AG04450 (cell line): Measurements from ENCODE around the gene OSBPL10. TPM values are rescaled to one million over a fixed set of nuclear protein-coding genes. Genes with fewer than 3 reads are reported as not detected.

Source experiments
- CTCF ChIA-PET: fragments of 300-600, 350-600 bp; formaldehyde crosslinking; extraction: SDS; loops from one replicate; lab custom pipeline; 2022; ENCODE audit warnings: antibody characterized with exemption, inconsistent platforms; lab: Charles Lee
- POLR2A ChIA-PET: fragments of 350-600 bp; formaldehyde crosslinking; extraction: SDS; loops from one replicate; lab custom pipeline; 2021; ENCODE audit warnings: antibody characterized with exemption, inconsistent platforms; lab: Yijun Ruan, JAX
- DNase-seq: peaks from one replicate; pipeline ENCODE4 v3.0.0-alpha.2; 2011; ENCODE audit warnings: low read depth, low spot score
- H3K27ac ChIP-seq: one replicate; pipeline ENCODE4 v1.5.1; 2012; ENCODE audit warnings: low read depth, low read length, control low read depth
- H3K27me3 ChIP-seq: one replicate; pipeline ENCODE4 v1.6.0; 2012; ENCODE audit warnings: low read length; ENCODE audit not compliant: control insufficient read depth, insufficient read depth
- H3K4me3 ChIP-seq: 2 replicates; pipeline ENCODE4 v1.5.1; 2011; ENCODE audit warnings: mild to moderate bottlenecking, low read depth, low read length, control low read depth
- H3K9me3 ChIP-seq: 2 replicates; pipeline ENCODE4 v1.5.1; 2012; ENCODE audit warnings: low read length; ENCODE audit not compliant: control insufficient read depth, insufficient read depth
- CTCF ChIP-seq: IDR thresholded peaks from 2 replicates; pipeline ENCODE4 v1.5.1; 2011; ENCODE audit warnings: low read depth, low read length, control low read depth, inconsistent platforms
- polyA plus RNA-seq: library from polyadenylated mRNA; depleted of rRNA; stranded (reverse); fragments of >200 nt; gene quantifications from 2 replicates; pipeline ENCODE4 v1.2.3, GENCODE V29; 2011

OSBPL10 gene
- polyA plus RNA-seq, 1 experiment, result 13.2 TPM

- no peak overlapping the region for H3K4me3 ChIP-seq
- ChIA-PET POLR2A (no interaction called here), CTCF (interaction anchor here (0.8 kb wide), 1 partner anchor 272 kb away, joined by 3 read pairs; the partner anchor contains the start of gene ZNF860)
- H3K27ac ChIP-seq, result no peak overlapping the region
- H3K9me3 ChIP-seq, result peaks cover 3% of the 10 kb centered on the region; the same call in 1 of the 2 replicates
- TF ChIP-seq CTCF, result no peak
- H3K27me3 ChIP-seq, result no peaks in the 10 kb centered on the region
- no peak for DNase-seq
Observed at GRCh38 chr3:31709005-31709404, 272.1 kb downstream of the OSBPL10 start.

- H3K9me3 ChIP-seq, result peaks cover under 1% of the 10 kb centered on the region; the same call in 1 of the 2 replicates
- H3K4me3 ChIP-seq, result no peak overlapping the region
- ChIA-PET POLR2A (no interaction called here), CTCF (interaction anchor here (0.9 kb wide), 1 partner anchor 62 kb away, joined by 3 read pairs; no protein-coding TSS in a partner anchor)
- H3K27ac ChIP-seq, result no peak overlapping the region
- DNase-seq, result no peak
- TF ChIP-seq CTCF, result no peak
- no peaks in the 10 kb centered on the region for H3K27me3 ChIP-seq
Observed at GRCh38 chr3:31707286-31707685, 273.8 kb downstream of the OSBPL10 start.

GRCh38 chr3:31705736-31706135 lies 275.3 kb downstream of the OSBPL10 start:
- Histone ChIP-seq H3K27ac (no peak overlapping the region), H3K9me3 (no peaks in the 10 kb centered on the region), H3K4me3 (no peak overlapping the region), H3K27me3 (no peaks in the 10 kb centered on the region)
- ChIA-PET CTCF (interaction anchor here (0.7 to 1.0 kb wide), 2 partner anchors 11 to 15 kb away, joined by 3 read pairs; no protein-coding TSS in a partner anchor), POLR2A (no interaction called here)
- no peak for DNase-seq
- no peak for TF ChIP-seq CTCF

GRCh38 chr3:31704591-31705179 lies 276.4 kb downstream of the OSBPL10 start:
- no peaks in the 10 kb centered on the region for H3K27me3 ChIP-seq
- no peak for TF ChIP-seq CTCF
- no peak overlapping the region for H3K4me3 ChIP-seq
- POLR2A ChIA-PET, result interaction anchor here (0.9 to 1.0 kb wide), 2 partner anchors 17 to 33 kb away, joined by 3 read pairs; no protein-coding TSS in a partner anchor
- CTCF ChIA-PET, result interaction anchor here (1.0 to 1.4 kb wide), 2 partner anchors 9 to 10 kb away, joined by 3 to 4 read pairs; no protein-coding TSS in a partner anchor
- H3K9me3 ChIP-seq, result no peaks in the 10 kb centered on the region
- peak; percentile 65 for DNase-seq
- H3K27ac ChIP-seq, result peak overlapping the region; percentile 40

GRCh38 chr3:31704156-31704555 lies 276.9 kb downstream of the OSBPL10 start:
- no peak for DNase-seq
- Histone ChIP-seq H3K9me3 (no peaks in the 10 kb centered on the region), H3K4me3 (no peak overlapping the region), H3K27ac (no peak overlapping the region), H3K27me3 (no peaks in the 10 kb centered on the region)
- POLR2A ChIA-PET, result interaction anchor here (0.6 to 1.0 kb wide), 3 partner anchors 17 to 440 kb away, joined by 3 to 7 read pairs (median 3); no protein-coding TSS in a partner anchor
- TF ChIP-seq CTCF, result no peak
- CTCF ChIA-PET, result interaction anchor here (1.4 kb wide), 1 partner anchor 9 kb away, joined by 4 read pairs; no protein-coding TSS in a partner anchor
